ENCODE results near the gene TP53I13. TPM values are rescaled to one million over a fixed set of nuclear protein-coding genes. Genes with fewer than 3 reads are reported as not detected.

Gene TP53I13
- total RNA-seq, 1 experiment from 2014 or later = 123 TPM

DNA sequence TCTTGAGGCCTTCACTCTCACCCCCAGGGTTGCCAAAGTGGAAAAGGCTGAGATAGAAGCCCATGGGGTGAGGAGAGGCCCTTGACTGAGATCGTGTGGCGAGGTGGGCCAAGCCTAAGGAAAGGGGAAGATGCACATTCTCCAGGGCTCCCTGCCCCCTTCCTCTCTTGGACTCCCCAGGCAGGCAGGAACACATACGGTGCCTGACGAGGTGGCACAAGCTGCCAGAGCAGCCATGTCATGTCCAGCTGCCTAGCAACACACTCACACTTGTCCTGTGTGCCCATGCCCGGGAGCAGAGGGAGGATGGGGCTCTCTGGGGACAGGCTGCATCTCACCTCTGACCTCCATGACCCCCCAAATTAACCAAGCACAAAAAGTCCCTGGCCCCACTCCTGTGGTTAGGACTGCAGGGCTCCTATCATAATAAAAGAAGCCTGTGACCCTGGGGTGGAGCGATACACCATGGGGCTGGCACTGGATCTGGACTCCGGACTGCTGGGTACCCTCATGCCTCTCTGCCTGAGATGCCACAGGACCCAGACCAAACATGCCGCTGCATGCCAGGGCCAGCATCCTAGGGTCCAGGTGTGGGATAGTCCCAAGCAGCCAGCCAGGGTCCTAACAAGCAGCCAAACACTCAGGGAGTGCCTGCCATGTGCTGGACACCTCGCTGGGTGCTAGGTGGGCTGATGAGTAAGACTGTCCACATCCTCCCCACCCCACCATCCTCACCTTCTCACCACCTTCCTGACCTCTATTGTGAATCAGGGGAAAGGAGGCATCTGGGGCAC, 18.4 kb downstream of the TP53I13 start:
- intact Hi-C loops (cut with micrococcal nuclease; ENCODE audit: unreplicated experiment) (no loop called here), in situ Hi-C loops (cut with HindIII; ENCODE audit: low pct_unique_long_range_greater_than_20kb, low sequenced_read_pairs) (no loop called here)
- ATAC-seq (no peak), DNase-seq (ENCODE audit: low read depth, low spot score) (no peak)
- ChIA-PET POLR2A (no interaction called here), CTCF (interaction anchor here (0.6 to 1.7 kb wide), 2 partner anchors 30 to 193 kb away, joined by 5 to 7 read pairs; no protein-coding TSS in a partner anchor)
- peaks cover 5% of the 10 kb centered on the region; the same call in 1 of the 2 replicates for H3K36me3 ChIP-seq (ENCODE audit: control insufficient read depth, insufficient read depth, low read length)
- TF ChIP-seq, protein P1, sequence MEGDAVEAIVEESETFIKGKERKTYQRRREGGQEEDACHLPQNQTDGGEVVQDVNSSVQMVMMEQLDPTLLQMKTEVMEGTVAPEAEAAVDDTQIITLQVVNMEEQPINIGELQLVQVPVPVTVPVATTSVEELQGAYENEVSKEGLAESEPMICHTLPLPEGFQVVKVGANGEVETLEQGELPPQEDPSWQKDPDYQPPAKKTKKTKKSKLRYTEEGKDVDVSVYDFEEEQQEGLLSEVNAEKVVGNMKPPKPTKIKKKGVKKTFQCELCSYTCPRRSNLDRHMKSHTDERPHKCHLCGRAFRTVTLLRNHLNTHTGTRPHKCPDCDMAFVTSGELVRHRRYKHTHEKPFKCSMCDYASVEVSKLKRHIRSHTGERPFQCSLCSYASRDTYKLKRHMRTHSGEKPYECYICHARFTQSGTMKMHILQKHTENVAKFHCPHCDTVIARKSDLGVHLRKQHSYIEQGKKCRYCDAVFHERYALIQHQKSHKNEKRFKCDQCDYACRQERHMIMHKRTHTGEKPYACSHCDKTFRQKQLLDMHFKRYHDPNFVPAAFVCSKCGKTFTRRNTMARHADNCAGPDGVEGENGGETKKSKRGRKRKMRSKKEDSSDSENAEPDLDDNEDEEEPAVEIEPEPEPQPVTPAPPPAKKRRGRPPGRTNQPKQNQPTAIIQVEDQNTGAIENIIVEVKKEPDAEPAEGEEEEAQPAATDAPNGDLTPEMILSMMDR (IDR thresholded peaks at IDR 0.05) = no peak
- TF ChIP-seq POLR2AphosphoS5 (IDR thresholded peaks at IDR 0.05; ENCODE audit: low read depth, low read length) = no peak
- no peak for TF ChIP-seq SIN3A (IDR thresholded peaks at IDR 0.05; ENCODE audit: borderline replicate concordance, insufficient read depth, low read depth, low read length)
- TF ChIP-seq TCF7L2 (IDR thresholded peaks at IDR 0.05; ENCODE audit: low read depth, low read length) = no peak
- TF ChIP-seq, protein P2, sequence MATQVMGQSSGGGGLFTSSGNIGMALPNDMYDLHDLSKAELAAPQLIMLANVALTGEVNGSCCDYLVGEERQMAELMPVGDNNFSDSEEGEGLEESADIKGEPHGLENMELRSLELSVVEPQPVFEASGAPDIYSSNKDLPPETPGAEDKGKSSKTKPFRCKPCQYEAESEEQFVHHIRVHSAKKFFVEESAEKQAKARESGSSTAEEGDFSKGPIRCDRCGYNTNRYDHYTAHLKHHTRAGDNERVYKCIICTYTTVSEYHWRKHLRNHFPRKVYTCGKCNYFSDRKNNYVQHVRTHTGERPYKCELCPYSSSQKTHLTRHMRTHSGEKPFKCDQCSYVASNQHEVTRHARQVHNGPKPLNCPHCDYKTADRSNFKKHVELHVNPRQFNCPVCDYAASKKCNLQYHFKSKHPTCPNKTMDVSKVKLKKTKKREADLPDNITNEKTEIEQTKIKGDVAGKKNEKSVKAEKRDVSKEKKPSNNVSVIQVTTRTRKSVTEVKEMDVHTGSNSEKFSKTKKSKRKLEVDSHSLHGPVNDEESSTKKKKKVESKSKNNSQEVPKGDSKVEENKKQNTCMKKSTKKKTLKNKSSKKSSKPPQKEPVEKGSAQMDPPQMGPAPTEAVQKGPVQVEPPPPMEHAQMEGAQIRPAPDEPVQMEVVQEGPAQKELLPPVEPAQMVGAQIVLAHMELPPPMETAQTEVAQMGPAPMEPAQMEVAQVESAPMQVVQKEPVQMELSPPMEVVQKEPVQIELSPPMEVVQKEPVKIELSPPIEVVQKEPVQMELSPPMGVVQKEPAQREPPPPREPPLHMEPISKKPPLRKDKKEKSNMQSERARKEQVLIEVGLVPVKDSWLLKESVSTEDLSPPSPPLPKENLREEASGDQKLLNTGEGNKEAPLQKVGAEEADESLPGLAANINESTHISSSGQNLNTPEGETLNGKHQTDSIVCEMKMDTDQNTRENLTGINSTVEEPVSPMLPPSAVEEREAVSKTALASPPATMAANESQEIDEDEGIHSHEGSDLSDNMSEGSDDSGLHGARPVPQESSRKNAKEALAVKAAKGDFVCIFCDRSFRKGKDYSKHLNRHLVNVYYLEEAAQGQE (IDR thresholded peaks at IDR 0.05; ENCODE audit: insufficient read depth in 1 of 2, low read depth in 2 of 2, low read length in 1 of 2) = no peak
- peak overlapping the region; percentile 39 for H3K27ac ChIP-seq (ENCODE audit: low read length)
- H3K4me1 ChIP-seq (ENCODE audit: control insufficient read depth, insufficient read depth, low read length) = peaks cover 41% of the 10 kb centered on the region
- H3K27me3 ChIP-seq (ENCODE audit: control insufficient read depth, insufficient read depth, low read length) = no peaks in the 10 kb centered on the region
- H3K4me3 ChIP-seq (ENCODE audit: low read depth in 2 of 2, low read length in 2 of 2) = no peak overlapping the region
- no TSS peak for BruUV-seq (replicated peaks)
- H3K9me3 ChIP-seq (ENCODE audit: control insufficient read depth, insufficient read depth, low read depth, low read length) = no peaks in the 10 kb centered on the region

DNA sequence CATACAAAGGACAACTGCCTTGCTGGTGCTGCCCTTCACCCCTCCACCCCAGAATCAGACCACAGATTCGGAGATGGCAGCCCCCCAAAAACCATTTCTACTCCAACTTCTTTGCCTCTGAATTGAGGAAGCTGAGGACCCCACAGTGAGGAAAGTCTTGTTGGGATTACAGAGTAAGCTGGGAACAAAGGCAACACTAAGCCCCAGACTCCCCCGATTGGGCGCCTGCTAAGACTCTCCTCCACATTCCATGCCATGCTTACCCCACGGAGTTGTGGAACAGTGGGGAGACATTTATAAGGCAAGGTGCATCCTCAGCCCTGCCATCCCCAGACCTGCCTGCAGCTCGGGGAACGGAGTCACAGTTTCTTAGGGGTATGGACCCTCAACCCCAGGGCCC, 19.1 kb downstream of the TP53I13 start:
- in situ Hi-C loops (cut with HindIII; ENCODE audit: low pct_unique_long_range_greater_than_20kb, low sequenced_read_pairs) = no loop called here
- Histone ChIP-seq H3K9me3 (ENCODE audit: control insufficient read depth, insufficient read depth, low read depth, low read length) (no peaks in the 10 kb centered on the region), H3K4me1 (ENCODE audit: control insufficient read depth, insufficient read depth, low read length) (peaks cover 48% of the 10 kb centered on the region), H3K27me3 (ENCODE audit: control insufficient read depth, insufficient read depth, low read length) (no peaks in the 10 kb centered on the region), H3K4me3 (ENCODE audit: low read depth in 2 of 2, low read length in 2 of 2) (peak overlapping the region; percentile 77 to 92), H3K27ac (ENCODE audit: low read length) (no peak overlapping the region; the same call in 1 of the 2 replicates), H3K36me3 (ENCODE audit: control insufficient read depth, insufficient read depth, low read length) (peaks cover 5% of the 10 kb centered on the region; the same call in 1 of the 2 replicates)
- intact Hi-C loops (cut with micrococcal nuclease; ENCODE audit: unreplicated experiment) = no loop called here
- POLR2A ChIA-PET = no interaction called here
- no TSS peak for BruUV-seq (replicated peaks)
- CTCF ChIA-PET = interaction anchor here (0.6 kb wide), 3 partner anchors 192 to 649 kb away, joined by 3 to 7 read pairs (median 6); no protein-coding TSS in a partner anchor
- ATAC-seq = no peak
- no peak for DNase-seq (ENCODE audit: low read depth, low spot score)
- TF ChIP-seq TCF7L2 (IDR thresholded peaks at IDR 0.05; ENCODE audit: low read depth, low read length) = no peak
- TF ChIP-seq, protein P1 (IDR thresholded peaks at IDR 0.05) = no peak
- TF ChIP-seq, protein P2 (IDR thresholded peaks at IDR 0.05; ENCODE audit: insufficient read depth in 1 of 2, low read depth in 2 of 2, low read length in 1 of 2) = no peak
- no peak for TF ChIP-seq SIN3A (IDR thresholded peaks at IDR 0.05; ENCODE audit: borderline replicate concordance, insufficient read depth, low read depth, low read length)
- TF ChIP-seq POLR2AphosphoS5 (IDR thresholded peaks at IDR 0.05; ENCODE audit: low read depth, low read length) = no peak

Measured in Panc1 (cell line).